ENCODE measurements around the gene UMODL1.

UMODL1 gene

GRCh38 chr21:42085246-42086077 is 14.3 kb downstream of the UMODL1 start:
- no peak overlapping the region for H4K12ac ChIP-seq (ENCODE audit: low read depth, low read length)
- no peak overlapping the region for H3K27ac ChIP-seq (ENCODE audit: low read depth, low read length)
- no peak overlapping the region for H2BK5ac ChIP-seq (ENCODE audit: low read depth, low read length, poor library complexity)
- H2BK12ac ChIP-seq (ENCODE audit: low read length) = no peak overlapping the region
- H3K9ac ChIP-seq (ENCODE audit: low read length) = no peak overlapping the region
- no peaks in the 10 kb centered on the region for H3K27me3 ChIP-seq (ENCODE audit: insufficient read depth, low read length)
- H4K91ac ChIP-seq (ENCODE audit: low read depth, low read length) = no peak overlapping the region
- peaks cover 3% of the 10 kb centered on the region for H3K9me3 ChIP-seq (ENCODE audit: insufficient read depth, low read depth, low read length)
- no peak overlapping the region for H2AFZ ChIP-seq (ENCODE audit: insufficient read depth, low read length, poor library complexity)
- H3K14ac ChIP-seq (ENCODE audit: low read length) = no peak overlapping the region
- no peak overlapping the region for H3K4me2 ChIP-seq (ENCODE audit: low read length)
- no peak overlapping the region for H2AK5ac ChIP-seq (ENCODE audit: low read length)
- H2BK120ac ChIP-seq (ENCODE audit: insufficient read depth, low read length, poor library complexity) = no peak overlapping the region
- H3K4ac ChIP-seq (ENCODE audit: low read depth, low read length) = no peak overlapping the region
- H3K4me3 ChIP-seq (ENCODE audit: low read depth, low read length) = no peak overlapping the region
- no peaks in the 10 kb centered on the region for H3K79me1 ChIP-seq (ENCODE audit: low read length)
- no peak overlapping the region for H4K8ac ChIP-seq (ENCODE audit: low read depth, low read length)
- WGBS (ENCODE audit: extremely low coverage, insufficient coverage, insufficient read length) = no CpG with 5 or more reads among the region's 16 CpGs
- no peaks in the 10 kb centered on the region for H3K79me2 ChIP-seq (ENCODE audit: control insufficient read depth, insufficient read depth, low read length, poor library complexity)
- H3K23ac ChIP-seq (ENCODE audit: low read length) = no peak overlapping the region
- no peak for DNase-seq
- H3K4me1 ChIP-seq (ENCODE audit: control insufficient read depth in 1 of 2, insufficient read depth in 2 of 2, low read length in 2 of 2) = no peaks in the 10 kb centered on the region
- H3K18ac ChIP-seq (ENCODE audit: low read length) = no peak overlapping the region
- no peaks in the 10 kb centered on the region for H3K36me3 ChIP-seq (ENCODE audit: control insufficient read depth in 1 of 2, insufficient read depth in 2 of 2, low read length in 2 of 2)

GRCh38 chr21:42086969-42087368 is 15.9 kb downstream of the UMODL1 start:
- no peaks in the 10 kb centered on the region for H3K79me2 ChIP-seq (ENCODE audit: control insufficient read depth, insufficient read depth, low read length, poor library complexity)
- no peak overlapping the region for H4K12ac ChIP-seq (ENCODE audit: low read depth, low read length)
- H2BK120ac ChIP-seq (ENCODE audit: insufficient read depth, low read length, poor library complexity) = no peak overlapping the region
- H3K4me2 ChIP-seq (ENCODE audit: low read length) = no peak overlapping the region
- no peak overlapping the region for H2AFZ ChIP-seq (ENCODE audit: insufficient read depth, low read length, poor library complexity)
- H2AK5ac ChIP-seq (ENCODE audit: low read length) = no peak overlapping the region
- no peak overlapping the region for H3K4me3 ChIP-seq (ENCODE audit: low read depth, low read length)
- no peak overlapping the region for H3K18ac ChIP-seq (ENCODE audit: low read length)
- WGBS (ENCODE audit: extremely low coverage, insufficient coverage, insufficient read length) = no CpG with 5 or more reads among the region's 7 CpGs
- no peak overlapping the region for H4K8ac ChIP-seq (ENCODE audit: low read depth, low read length)
- H3K23ac ChIP-seq (ENCODE audit: low read length) = no peak overlapping the region
- H3K36me3 ChIP-seq (ENCODE audit: control insufficient read depth in 1 of 2, insufficient read depth in 2 of 2, low read length in 2 of 2) = no peaks in the 10 kb centered on the region
- no peak overlapping the region for H4K91ac ChIP-seq (ENCODE audit: low read depth, low read length)
- no peak overlapping the region for H3K4ac ChIP-seq (ENCODE audit: low read depth, low read length)
- no peak overlapping the region for H3K14ac ChIP-seq (ENCODE audit: low read length)
- H3K79me1 ChIP-seq (ENCODE audit: low read length) = no peaks in the 10 kb centered on the region
- no peaks in the 10 kb centered on the region for H3K4me1 ChIP-seq (ENCODE audit: control insufficient read depth in 1 of 2, insufficient read depth in 2 of 2, low read length in 2 of 2)
- peaks cover 3% of the 10 kb centered on the region for H3K9me3 ChIP-seq (ENCODE audit: insufficient read depth, low read depth, low read length)
- H3K9ac ChIP-seq (ENCODE audit: low read length) = no peak overlapping the region
- no peak overlapping the region for H2BK5ac ChIP-seq (ENCODE audit: low read depth, low read length, poor library complexity)
- H3K27me3 ChIP-seq (ENCODE audit: insufficient read depth, low read length) = no peaks in the 10 kb centered on the region
- no peak overlapping the region for H3K27ac ChIP-seq (ENCODE audit: low read depth, low read length)
- no peak for DNase-seq
- no peak overlapping the region for H2BK12ac ChIP-seq (ENCODE audit: low read length)

DNA sequence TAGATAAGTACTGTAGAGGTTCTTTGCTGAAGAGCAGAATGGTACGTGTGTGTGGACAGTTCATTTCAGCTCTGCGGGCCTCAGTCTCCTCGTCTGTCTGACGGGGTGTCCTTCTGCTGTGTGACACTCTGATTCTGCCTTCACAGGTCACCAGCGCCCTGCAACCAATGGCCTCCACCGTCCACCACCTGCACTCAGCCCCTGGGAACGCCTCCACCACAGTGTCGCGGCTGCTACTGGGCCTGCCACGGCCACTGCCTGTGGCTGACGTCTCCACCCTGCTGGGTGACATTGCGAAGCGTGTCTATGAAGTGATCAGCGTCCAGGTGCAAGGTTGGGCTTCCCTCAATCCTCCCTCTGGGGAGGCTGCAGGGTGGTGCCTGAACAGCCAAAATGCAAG is 17.0 kb downstream of the UMODL1 start:
- no peak overlapping the region for H3K4ac ChIP-seq (ENCODE audit: low read depth, low read length)
- no CpG with 5 or more reads among the region's 14 CpGs for WGBS (ENCODE audit: extremely low coverage, insufficient coverage, insufficient read length)
- no peak overlapping the region for H2BK120ac ChIP-seq (ENCODE audit: insufficient read depth, low read length, poor library complexity)
- H3K79me1 ChIP-seq (ENCODE audit: low read length) = no peaks in the 10 kb centered on the region
- H3K4me2 ChIP-seq (ENCODE audit: low read length) = no peak overlapping the region
- no peak overlapping the region for H4K91ac ChIP-seq (ENCODE audit: low read depth, low read length)
- no peak overlapping the region for H2BK12ac ChIP-seq (ENCODE audit: low read length)
- no peak overlapping the region for H3K18ac ChIP-seq (ENCODE audit: low read length)
- no peaks in the 10 kb centered on the region for H3K79me2 ChIP-seq (ENCODE audit: control insufficient read depth, insufficient read depth, low read length, poor library complexity)
- H3K27me3 ChIP-seq (ENCODE audit: insufficient read depth, low read length) = no peaks in the 10 kb centered on the region
- H2AFZ ChIP-seq (ENCODE audit: insufficient read depth, low read length, poor library complexity) = no peak overlapping the region
- no peak for DNase-seq
- no peak overlapping the region for H2BK5ac ChIP-seq (ENCODE audit: low read depth, low read length, poor library complexity)
- no peak overlapping the region for H4K8ac ChIP-seq (ENCODE audit: low read depth, low read length)
- no peak overlapping the region for H3K27ac ChIP-seq (ENCODE audit: low read depth, low read length)
- H3K4me1 ChIP-seq (ENCODE audit: control insufficient read depth in 1 of 2, insufficient read depth in 2 of 2, low read length in 2 of 2) = no peaks in the 10 kb centered on the region
- no peaks in the 10 kb centered on the region for H3K36me3 ChIP-seq (ENCODE audit: control insufficient read depth in 1 of 2, insufficient read depth in 2 of 2, low read length in 2 of 2)
- H2AK5ac ChIP-seq (ENCODE audit: low read length) = no peak overlapping the region
- H3K9me3 ChIP-seq (ENCODE audit: insufficient read depth, low read depth, low read length) = peaks cover 3% of the 10 kb centered on the region
- H3K14ac ChIP-seq (ENCODE audit: low read length) = no peak overlapping the region
- no peak overlapping the region for H3K9ac ChIP-seq (ENCODE audit: low read length)
- no peak overlapping the region for H4K12ac ChIP-seq (ENCODE audit: low read depth, low read length)
- peak overlapping the region; percentile 23 for H3K4me3 ChIP-seq (ENCODE audit: low read depth, low read length)
- no peak overlapping the region for H3K23ac ChIP-seq (ENCODE audit: low read length)

DNA sequence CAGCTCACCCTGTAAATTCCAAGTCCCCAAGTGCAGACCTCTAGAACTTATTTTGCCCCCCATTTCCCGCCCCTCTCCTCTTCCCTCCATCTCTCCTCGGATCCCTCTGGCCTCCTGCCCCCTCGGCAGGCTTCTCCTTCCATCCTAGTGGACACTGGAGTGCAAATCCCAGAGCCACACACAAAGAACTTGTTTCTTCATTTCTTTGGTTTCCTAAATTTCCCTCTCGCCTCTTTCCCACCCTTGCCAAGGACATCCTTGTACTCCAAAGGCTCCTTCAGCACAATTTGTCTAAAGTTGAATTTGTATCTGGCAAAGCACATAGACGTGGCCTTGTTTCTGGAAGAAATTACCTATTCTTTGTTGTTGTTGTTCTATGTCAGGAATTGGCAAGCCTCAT is 17.5 kb downstream of the UMODL1 start:
- no peak overlapping the region for H3K9ac ChIP-seq (ENCODE audit: low read length)

More for the DNA sequence above, 17.5 kb downstream of the UMODL1 start:
- no peak overlapping the region for H3K14ac ChIP-seq (ENCODE audit: low read length)
- H2BK120ac ChIP-seq (ENCODE audit: insufficient read depth, low read length, poor library complexity) = no peak overlapping the region
- H2BK12ac ChIP-seq (ENCODE audit: low read length) = no peak overlapping the region
- no peak overlapping the region for H4K12ac ChIP-seq (ENCODE audit: low read depth, low read length)
- no peak overlapping the region for H3K4ac ChIP-seq (ENCODE audit: low read depth, low read length)
- H2BK5ac ChIP-seq (ENCODE audit: low read depth, low read length, poor library complexity) = no peak overlapping the region
- no peaks in the 10 kb centered on the region for H3K4me1 ChIP-seq (ENCODE audit: control insufficient read depth in 1 of 2, insufficient read depth in 2 of 2, low read length in 2 of 2)
- DNase-seq = no peak
- H4K8ac ChIP-seq (ENCODE audit: low read depth, low read length) = no peak overlapping the region
- no peaks in the 10 kb centered on the region for H3K27me3 ChIP-seq (ENCODE audit: insufficient read depth, low read length)
- H3K18ac ChIP-seq (ENCODE audit: low read length) = no peak overlapping the region
- H3K4me3 ChIP-seq (ENCODE audit: low read depth, low read length) = no peak overlapping the region
- peaks cover 3% of the 10 kb centered on the region for H3K9me3 ChIP-seq (ENCODE audit: insufficient read depth, low read depth, low read length)
- H3K79me1 ChIP-seq (ENCODE audit: low read length) = no peaks in the 10 kb centered on the region
- no peaks in the 10 kb centered on the region for H3K79me2 ChIP-seq (ENCODE audit: control insufficient read depth, insufficient read depth, low read length, poor library complexity)
- H3K23ac ChIP-seq (ENCODE audit: low read length) = no peak overlapping the region
- no peak overlapping the region for H2AFZ ChIP-seq (ENCODE audit: insufficient read depth, low read length, poor library complexity)
- no peak overlapping the region for H4K91ac ChIP-seq (ENCODE audit: low read depth, low read length)
- WGBS (ENCODE audit: extremely low coverage, insufficient coverage, insufficient read length) = no CpG with 5 or more reads among the region's 5 CpGs
- H3K27ac ChIP-seq (ENCODE audit: low read depth, low read length) = no peak overlapping the region
- H2AK5ac ChIP-seq (ENCODE audit: low read length) = no peak overlapping the region
- H3K4me2 ChIP-seq (ENCODE audit: low read length) = no peak overlapping the region
- no peaks in the 10 kb centered on the region for H3K36me3 ChIP-seq (ENCODE audit: control insufficient read depth in 1 of 2, insufficient read depth in 2 of 2, low read length in 2 of 2)

Measured in trophoblast cell (in vitro differentiated cells and primary cell).